GM21723 (cell line): ENCODE data around the gene DCD.
A peak's percentile ranks its signal among the peaks of the same experiment; 100 is the strongest.
"Not testable (repeated sequence)": the region's sequence is repeated elsewhere in the genome, so short reads cannot be mapped to it uniquely, and the experiment has no call there.

Experiments
- ATAC-seq: cut with Tn5 transposase; IDR thresholded peaks from one replicate; pipeline ENCODE4 v1.9.1; 2021; ENCODE audit warnings: mild to moderate bottlenecking, moderate library complexity; ENCODE audit not compliant: unreplicated experiment

DCD gene, protein sequence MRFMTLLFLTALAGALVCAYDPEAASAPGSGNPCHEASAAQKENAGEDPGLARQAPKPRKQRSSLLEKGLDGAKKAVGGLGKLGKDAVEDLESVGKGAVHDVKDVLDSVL

DNA sequence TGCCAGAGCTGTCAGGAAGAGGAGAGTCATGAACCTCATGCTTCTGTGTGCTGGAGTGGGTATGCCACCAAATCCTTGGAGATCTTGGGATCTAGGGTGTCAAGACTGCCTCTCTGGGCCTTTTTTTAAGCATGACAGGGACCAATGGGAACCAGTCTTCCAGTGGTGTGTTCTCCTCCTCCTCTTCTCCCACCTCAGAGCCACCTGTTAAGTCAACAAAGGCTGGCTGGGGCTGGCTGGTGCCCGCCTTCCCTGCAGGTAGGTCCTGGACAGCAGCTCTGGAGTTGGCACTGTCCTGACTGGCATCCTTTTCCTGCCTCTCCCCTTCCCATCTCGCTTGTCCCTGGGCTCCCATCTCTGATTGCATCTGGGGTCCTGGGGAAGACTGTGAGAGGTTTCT, at the start of gene DCD:
TSS of gene DCD (minus strand) at position 101 of the 400 bp plus-strand sequence. CDS start at position 39, 62 bp downstream.
- ATAC-seq, result no peak

DNA sequence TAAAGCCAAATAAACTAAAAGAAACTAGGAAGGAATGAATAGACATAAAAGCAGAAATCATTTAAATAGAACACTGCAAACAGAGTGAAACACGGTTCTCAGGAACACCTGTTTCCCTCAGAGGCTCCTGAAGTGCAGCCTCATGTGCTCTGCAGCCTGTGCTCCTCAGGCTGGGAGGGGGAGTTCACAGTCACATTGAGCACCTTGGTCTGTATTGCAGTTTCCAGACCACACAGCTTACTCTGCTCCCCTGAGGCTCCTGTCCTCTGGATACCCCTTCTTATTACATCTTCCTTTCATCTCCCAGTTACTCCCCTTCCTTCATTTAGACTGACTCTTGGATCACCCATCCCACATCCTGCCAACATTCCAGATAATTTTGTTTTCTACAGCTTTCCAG, 49.7 kb upstream of the DCD start:
- no peak for ATAC-seq

DNA sequence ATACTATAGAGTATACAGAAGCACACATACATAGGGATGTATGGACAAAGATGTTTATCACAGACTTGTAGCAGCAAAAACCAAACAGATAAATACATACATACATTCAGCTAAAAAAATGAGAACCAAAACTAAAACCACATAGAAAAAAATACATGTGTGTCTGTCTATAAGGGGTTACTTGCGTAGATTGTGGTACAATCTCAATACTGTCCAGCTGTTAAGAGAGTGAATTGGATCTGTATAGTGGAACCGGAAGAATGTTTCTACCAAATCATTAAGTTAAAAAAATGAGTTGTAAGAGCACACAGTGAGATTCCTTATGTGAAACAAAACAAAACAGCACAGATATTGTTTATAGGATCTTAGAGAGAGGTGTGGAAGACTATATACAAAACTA, 44.2 kb upstream of the DCD start:
- no peak for ATAC-seq

DNA sequence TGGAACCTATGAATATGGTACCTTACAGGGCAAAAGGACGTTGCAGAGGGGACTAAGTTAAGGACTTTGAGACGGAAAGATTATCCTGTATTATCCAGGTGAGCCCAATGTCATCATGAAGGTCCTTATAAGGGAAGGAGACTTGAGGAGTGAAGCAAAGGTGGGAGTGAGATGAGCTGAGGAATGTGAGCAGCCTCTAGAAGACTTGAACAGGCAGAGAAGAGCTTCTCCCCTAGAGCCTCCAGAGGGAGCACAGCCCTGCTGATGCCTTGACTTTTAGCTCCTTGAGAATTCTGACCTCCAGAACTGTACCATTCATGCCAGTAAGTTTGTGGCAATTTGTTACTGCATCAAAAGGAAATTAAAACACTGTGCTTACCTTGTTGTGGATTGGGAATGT, 41.8 kb upstream of the DCD start:
- ATAC-seq, result no peak

DNA sequence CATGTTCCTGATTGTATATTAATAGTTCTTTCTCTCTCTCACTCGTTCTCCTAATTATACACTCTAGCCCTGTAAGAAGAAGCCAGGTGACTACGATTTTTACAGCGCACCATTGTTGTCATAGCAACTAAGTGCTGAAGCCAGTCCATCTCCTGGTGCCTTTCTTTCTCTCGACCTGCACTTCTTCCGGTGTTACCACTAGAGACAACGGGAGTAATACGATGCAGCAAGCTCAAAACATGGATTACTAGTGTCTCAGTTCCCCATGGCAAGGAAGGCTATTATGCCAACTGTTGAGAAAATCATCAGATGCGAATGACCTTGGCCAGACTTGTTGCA, 40.8 kb upstream of the DCD start:
- ATAC-seq, result no peak

DNA sequence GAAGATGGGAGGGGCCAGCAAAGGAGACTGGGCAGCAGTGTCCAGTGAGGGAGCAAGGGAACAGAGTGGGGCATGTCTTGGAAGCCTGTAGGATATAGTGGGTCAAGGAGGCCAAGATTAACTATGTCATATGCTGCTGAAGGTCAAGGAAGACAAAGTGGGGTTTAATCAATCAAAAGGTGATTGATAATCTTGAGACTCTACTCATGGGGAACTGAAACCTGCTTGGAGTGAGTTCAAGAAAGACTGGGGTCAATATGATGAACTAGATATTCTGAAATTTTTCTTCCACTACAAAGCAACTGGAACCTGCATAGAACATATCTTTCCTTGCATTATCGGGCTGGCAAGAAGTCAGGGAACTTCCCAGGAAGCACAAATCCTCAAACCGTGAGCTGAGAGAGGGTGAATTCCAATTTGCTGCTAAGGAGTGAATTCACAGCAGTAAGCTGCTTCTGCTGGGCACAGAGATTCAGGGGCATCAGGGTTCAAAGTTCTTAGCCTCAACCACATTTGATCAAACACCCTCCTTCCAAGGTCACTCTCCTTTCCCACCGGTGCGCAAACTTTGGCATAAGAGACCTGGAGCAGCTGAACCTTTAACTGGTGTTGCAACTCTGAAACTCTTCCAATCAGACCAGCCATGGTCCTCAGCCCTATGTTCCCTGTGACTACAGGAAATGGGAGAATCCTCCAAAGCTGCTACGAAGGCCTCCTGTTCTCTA, 40.3 kb upstream of the DCD start:
- no peak for ATAC-seq

DNA sequence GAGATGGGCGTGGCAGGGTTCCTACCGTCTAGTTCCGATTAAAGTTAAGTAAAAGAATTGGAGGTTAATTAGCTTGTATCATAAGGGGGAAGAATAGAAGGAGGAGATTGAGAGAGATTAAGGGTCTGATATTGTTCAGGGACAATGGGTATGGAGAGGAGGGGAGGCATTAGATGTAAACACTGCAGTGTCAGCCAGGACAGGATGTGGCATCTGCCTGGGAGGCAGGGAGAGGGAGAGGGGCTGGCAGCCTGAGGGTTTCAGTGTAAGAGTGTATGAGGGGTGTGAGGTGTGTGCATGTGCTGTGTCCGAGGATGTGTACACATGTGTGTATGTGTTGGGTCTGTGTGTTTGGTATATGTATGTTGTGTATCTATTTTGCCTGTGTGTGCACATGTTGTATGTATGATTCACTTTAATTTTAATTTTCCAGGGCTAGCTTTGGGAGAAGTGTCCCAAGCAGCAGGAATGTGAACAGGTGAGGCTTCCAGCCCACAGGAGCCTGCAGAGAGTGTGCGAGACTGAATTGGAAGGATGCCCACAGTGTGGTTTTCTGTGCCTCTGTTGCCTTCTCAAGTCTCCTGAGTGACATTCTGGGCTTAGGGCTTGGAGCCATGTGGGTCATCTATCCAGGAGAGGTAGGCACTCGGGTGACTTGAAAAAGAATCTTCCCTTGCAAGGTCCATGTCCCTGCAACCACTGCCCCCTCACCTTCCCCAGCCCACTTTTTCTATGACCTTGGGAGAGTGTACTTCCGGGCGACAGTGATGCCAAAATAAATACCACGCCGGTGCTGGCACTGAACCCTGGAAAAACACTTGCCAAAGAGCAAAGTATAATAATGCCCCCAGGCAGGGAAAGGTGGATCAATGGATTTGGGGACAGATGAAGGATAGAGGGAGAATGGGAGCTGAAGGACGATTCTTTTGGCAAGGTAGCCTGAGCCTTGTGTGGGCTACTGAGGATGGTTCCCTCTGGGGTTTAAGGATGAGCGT, 36.8 kb upstream of the DCD start:
- ATAC-seq, result no peak

DNA sequence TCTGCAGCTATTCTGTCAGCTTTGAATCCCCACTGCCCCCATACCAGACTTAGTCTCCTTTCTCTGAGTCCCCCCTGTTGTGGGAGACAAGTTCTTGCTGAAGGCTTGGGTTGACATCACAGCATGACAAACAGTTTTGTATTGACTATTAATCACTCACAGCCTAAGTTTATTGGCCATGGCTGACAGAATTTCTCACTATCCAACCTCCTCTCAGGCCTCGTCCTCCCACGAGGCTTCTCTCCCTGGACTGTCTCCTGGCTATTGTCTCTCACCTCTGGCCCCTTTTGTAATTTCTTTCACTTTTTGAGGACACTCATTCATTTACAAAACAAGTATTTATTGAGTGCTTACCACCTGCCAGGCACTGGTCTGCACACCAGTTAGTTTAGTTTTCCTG, 35.2 kb upstream of the DCD start:
- ATAC-seq, result no peak

DNA sequence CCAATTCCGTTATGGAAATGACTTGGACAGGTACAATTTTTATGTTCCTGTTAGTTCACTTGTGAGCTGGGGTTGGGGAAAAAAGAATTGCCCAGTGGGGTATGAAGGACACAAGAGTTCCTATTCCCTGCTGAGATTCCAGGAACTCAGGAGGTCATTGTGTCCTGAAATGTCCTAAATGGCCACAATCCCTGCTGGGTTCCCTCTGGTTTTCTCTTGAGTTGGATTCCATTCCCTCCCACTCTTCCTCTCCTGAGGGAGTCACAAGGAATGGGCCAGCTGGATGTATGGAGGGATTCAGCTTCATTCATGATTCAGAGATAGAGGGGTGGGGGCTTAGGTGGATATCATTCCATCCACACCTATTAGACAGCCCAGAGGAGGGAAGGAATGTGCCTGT, 34.5 kb upstream of the DCD start:
- ATAC-seq, result no peak

DNA sequence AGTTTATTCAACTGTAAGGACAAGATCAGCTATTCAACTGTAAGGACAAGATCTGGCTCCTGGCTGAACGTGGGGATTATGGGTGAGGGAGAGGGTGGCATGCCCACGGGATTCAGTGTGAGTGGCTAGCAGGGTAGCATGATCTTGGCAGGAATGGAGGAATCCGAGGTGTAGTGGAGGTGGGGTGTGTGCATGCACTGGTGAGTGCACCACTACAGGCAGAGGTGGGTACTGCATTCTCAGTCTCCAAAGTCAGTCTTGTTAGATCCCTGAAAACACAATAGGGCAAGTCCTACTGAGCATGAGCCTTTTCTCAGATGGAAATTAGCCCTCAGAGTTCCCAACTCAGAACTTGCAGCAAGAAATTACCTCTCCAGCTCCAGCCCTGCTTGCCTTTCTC, 32.2 kb upstream of the DCD start:
- peak; percentile 80 for ATAC-seq

DNA sequence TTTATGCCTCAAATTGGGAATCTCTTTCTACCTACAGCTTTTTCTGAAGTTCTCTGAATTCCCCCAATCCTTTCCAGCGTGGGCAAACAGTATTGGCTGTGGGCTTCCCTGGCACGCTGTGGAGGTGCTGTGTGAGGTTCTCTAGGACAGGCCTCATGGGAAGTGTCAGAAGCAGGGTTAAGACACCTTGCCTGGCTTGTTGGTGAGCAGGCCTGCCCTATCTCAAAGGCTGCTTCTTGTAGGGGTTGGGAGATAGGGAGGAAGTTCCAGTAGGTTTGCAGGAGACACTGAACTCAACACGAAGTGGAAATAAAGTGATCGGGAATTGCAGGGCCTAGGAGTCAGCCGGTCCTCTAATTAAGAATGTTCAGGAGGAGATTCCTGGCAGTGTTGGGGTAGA, 30.0 kb upstream of the DCD start:
- ATAC-seq, result no peak

DNA sequence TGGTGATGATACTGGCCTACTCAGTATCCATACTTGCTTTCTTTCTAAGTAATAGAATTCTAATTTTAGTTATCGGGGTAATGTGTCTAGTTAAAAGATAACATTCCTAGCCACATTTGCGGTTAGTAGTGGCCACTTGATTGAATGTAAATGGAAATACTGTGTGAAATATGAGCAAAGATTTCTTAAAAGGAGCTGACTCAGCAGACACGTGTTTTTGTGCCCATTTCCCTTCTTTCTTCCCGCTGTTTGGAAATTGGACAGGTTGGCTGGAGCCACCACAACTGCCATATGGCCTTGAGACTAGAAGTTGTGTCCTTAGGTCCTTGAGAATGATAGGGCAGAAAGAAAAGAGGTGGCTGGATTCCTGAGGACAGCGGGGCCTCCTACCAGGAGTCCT, 19.8 kb upstream of the DCD start:
- ATAC-seq, result no peak

DNA sequence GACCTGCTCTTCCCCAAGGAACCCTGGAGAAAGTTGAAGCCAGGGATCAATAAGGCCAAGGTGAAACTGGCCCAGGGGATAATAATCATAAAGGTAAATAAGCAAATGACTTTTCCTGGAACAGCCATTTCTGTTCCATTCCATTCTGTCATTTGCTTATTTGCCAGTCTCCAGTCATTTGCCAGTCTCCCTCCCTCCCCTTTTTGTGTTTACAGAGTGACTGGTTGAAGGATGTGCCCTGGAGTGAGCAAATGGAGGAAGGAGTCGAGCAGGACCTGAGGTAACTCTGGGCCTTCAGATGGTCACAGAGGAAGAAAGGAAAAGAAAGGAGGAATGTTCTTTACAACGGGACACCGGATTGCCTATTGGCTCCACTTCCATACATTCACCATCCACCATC, 17.8 kb upstream of the DCD start:
- ATAC-seq, result no peak

DNA sequence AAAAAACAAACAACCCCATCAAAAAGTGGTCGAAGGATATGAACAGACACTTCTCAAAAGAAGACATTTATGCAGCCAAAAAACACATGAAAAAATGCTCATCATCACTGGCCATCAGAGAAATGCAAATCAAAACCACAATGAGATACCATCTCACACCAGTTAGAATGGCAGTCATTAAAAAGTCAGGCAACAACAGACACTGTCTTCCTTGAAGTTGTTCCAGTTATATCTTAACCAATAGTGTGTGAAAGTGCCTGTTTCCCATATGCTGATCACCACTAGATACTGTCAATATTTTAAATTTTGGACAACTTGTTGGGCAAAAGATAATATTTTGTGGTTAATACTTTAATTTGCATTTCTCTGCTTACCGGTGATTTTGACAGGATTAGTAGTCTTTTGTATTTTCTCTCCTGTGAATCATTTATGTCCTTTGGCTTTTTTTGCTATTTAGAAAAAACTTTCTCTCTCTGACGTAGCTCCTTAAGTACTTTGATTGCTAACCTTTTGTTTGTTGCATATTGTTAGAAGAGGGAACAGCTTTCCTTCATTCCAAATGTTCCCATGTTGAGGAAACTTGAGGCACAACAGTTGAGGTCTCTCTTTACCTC, 17.0 kb upstream of the DCD start:
- not testable (repeated sequence) for ATAC-seq

DNA sequence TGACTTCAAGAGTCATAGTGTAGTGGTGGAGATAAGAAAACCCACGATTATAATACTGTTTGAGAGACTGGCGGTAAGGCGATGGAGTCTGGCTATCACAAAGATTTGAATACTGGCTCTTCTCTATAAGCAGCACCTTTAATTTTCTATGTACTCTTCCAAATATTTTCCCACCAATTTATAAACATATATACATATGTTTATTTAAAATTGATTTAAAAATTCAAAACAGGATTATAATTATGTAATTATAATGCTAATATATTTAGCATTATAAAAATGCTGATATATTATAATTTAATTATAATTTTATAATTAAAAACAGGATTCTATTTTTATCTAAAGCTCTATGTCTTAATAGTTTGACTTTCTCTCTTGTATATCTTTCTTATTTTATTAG, 15.4 kb upstream of the DCD start:
- no peak for ATAC-seq

DNA sequence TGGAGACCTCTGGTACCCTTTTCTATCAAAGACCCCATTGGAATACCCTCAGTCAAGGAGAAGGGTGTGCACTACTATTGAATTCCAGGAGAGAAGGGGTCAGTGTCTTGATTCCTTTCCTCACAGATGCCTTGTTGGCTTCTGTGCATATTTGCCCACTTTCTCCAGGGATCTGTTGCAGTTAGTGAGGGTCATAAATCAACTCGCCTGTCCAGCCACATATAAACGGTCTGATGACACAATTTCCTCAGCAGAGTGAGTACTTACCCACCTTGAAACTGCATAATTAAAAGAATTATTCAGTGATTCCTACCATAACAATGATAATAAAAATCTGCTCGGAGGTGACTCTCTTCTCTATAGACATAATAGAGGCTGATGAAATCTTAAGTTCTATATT, 13.9 kb upstream of the DCD start:
- no peak for ATAC-seq

DNA sequence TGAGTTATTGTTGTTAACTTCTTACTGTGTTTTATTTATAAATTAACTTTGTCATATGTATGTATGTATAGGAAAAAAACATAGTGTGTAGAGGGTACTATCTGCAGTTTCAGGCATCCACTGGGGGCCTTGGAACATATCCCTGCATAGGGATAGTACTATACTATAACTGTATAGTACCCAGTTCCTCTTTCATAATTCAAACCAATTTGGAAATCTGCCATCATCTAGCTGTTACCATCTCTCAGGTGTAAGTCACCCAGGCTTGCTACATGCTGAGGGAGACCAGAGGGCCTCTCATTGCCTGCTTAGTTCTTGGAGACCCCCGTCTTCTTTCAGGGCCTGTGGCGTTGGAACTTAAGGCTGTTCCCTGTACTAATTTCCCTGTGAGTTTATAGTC, 12.9 kb upstream of the DCD start:
- peak; percentile 61 for ATAC-seq

DNA sequence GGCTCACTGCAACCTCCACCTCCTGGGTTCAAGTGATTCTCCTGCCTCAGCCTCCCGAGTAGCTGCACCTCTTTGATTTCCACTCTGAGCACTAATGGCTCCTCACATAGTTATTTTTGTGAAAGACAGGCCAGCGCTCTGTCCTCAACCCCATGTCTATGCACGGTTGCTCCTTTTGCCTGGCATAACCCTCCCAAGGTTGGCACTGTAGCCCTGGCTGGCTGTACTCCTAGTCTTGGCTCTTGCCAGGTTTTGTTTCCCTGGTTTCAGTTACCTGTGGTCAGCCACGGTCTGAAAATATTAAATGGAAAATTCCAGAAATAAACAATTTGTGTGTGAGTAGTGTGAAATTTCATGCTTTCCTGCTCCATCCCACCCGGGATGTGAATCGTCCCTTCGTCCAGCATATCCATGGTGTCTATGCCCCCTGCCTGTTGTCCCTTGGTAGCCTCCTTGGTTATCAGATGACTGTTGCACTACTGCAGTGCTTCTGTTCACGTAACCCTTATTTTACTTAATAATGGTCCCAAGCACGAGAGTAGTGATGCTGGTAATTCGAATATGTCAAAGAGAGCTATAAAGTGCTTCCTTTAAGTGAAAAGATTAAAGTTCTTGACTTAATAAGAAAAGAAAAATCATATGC, 12.3 kb upstream of the DCD start:
- no peak for ATAC-seq

DNA sequence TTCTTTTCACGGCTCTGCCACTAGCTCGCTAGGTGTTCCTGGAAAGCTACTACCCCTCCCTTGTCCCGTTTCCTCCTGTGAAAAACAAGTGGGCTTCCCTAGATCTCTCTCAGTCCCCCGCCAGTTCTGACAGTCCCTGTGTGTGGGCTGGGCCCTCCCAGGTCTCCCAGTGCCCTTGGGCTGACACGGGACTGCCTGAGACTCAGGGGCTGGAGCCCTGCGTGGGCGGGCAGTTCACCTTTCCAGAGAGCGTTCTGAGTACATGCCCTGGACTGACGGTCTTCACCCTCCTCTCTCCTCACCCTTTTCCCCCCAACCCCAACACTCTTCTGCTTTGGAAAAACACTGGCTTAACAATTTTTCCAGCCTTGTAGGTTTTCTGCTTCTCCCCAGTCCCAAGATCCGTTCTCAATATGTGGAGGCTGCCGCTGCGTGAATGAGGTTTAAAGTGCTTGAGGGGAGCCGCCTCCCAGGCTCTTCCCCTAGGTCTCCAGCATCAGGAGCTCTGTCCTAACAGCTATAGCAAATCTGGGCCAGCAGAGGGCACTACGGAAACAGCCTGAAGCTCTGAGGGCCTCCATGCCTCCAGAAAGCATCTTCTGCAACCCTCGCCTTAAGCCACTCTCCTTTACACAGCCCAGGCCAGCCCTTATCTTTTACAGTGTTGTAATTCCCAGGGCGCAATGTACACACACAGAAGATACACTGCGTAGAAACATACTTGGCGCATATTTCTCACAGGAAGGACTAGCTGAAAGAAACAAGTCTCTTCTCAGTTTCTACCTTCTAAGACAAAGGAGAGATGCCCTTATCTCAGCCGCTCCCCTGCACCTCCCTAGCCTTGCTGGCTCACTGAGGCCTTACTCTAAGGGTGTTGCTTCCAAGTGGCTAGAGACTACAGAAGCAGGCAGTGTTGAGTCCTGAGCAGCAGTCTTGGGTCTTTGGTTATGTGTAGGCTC, 10.4 kb upstream of the DCD start:
- peak; percentile 68 for ATAC-seq

DNA sequence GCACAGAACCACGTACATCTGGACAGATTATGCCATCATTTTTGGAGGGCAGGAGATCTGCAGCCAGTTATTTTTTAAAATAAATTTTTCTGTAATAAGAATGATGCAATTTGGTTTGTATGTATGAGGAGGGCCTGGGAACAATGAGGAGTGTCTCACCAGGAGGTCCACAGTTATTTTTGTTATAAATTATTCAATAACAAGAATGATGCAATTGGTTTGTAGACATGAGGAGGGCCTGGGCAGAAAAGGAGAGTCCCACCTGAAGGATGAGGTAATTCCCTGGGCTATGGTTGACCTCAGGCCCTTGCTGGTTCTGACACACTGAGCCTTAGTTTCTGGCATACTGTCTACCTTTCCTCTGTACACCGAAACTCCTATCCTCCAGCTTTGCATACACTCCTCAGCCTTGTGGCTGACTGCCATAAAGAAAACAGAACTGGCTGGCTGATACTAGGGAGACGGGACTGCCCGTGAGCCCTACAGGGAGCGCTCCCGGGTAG, 9.0 kb upstream of the DCD start:
- no peak for ATAC-seq
